Fibroblast of lung (primary cell): ENCODE measurements around the gene TASP1. TPM values are rescaled to one million over a fixed set of nuclear protein-coding genes. Genes with fewer than 3 reads are reported as not detected.

ENCODE experiments used
- DNase-seq, 2 donors: peaks; one replicate each; pipeline versions ENCODE4 v3.0.0 to v3.0.0-alpha.2; 2010; ENCODE audit warnings: low read depth in 2 of 2
- H2AFZ ChIP-seq: 2 replicates; pipeline ENCODE4 v1.5.1; 2012; ENCODE audit warnings: low read length, control low read depth, inconsistent platforms
- H3K27ac ChIP-seq: 2 replicates; pipeline ENCODE4 v1.5.1; 2011; ENCODE audit warnings: low read length, control low read depth; ENCODE audit not compliant: insufficient read depth
- H3K27me3 ChIP-seq: 2 replicates; pipeline ENCODE4 v1.5.1; 2011; ENCODE audit warnings: mild to moderate bottlenecking, low read length; ENCODE audit not compliant: control insufficient read depth, insufficient read depth
- H3K36me3 ChIP-seq: 2 replicates; pipeline ENCODE4 v1.5.1; 2011; ENCODE audit warnings: low read length; ENCODE audit not compliant: control insufficient read depth, insufficient read depth
- H3K4me1 ChIP-seq: 2 replicates; pipeline ENCODE4 v1.5.1; 2011; ENCODE audit warnings: low read length; ENCODE audit not compliant: control insufficient read depth, insufficient read depth; ENCODE audit errors: extremely low read depth
- H3K4me2 ChIP-seq: 2 replicates; pipeline ENCODE4 v1.5.1; 2011; ENCODE audit warnings: low read length, control low read depth; ENCODE audit not compliant: insufficient read depth; ENCODE audit errors: extremely low read depth
- H3K4me3 ChIP-seq, 4 experiments: fragments of 200-600 bp in 1 of 4; sonication (generic) in 1 of 4; replicated peaks in 1 of 4; 2 replicates each; pipeline ENCODE4 v1.5.1; 2011 to 2016; ENCODE audit warnings: low read length in 4 of 4, low read depth in 3 of 4, mild to moderate bottlenecking in 3 of 4, control low read depth in 2 of 4, inconsistent platforms in 1 of 4, mixed read lengths in 1 of 4; ENCODE audit not compliant: insufficient read depth in 1 of 4; ENCODE audit errors: control extremely low read depth in 1 of 4
- H3K79me2 ChIP-seq: 2 replicates; pipeline ENCODE4 v1.5.1; 2012; ENCODE audit warnings: mild to moderate bottlenecking, low read length, inconsistent platforms; ENCODE audit not compliant: control insufficient read depth, insufficient read depth
- H3K9ac ChIP-seq: 2 replicates; pipeline ENCODE4 v1.5.1; 2011; ENCODE audit warnings: mild to moderate bottlenecking, low read length, control low read depth; ENCODE audit not compliant: insufficient read depth
- H3K9me3 ChIP-seq: 2 replicates; pipeline ENCODE4 v1.5.1; 2012; ENCODE audit warnings: low read depth, low read length; ENCODE audit not compliant: control insufficient read depth, insufficient read depth
- H4K20me1 ChIP-seq: 2 replicates; pipeline ENCODE4 v1.5.1; 2011; ENCODE audit warnings: low read length; ENCODE audit not compliant: control insufficient read depth, insufficient read depth; ENCODE audit errors: extremely low read depth
- CTCF ChIP-seq, 2 donors: IDR thresholded peaks in 1 of 2; conservative IDR thresholded peaks in 1 of 2; 1 replicate in 1 of 2; 2 replicates in 1 of 2; pipeline ENCODE4 v1.5.1; 2011 to 2012; ENCODE audit warnings: low read length in 2 of 2, control low read depth in 1 of 2, inconsistent platforms in 1 of 2, low read depth in 1 of 2, mild to moderate bottlenecking in 1 of 2
- EZH2 ChIP-seq: IDR thresholded peaks from 2 replicates; pipeline ENCODE4 v1.5.1; 2012; ENCODE audit warnings: low read length, control low read depth, mild to moderate bottlenecking; ENCODE audit errors: missing control alignments
- polyA plus RNA-seq, 2 donors: library from polyadenylated mRNA; depleted of rRNA in 1 of 2; stranded (reverse) in 1 of 2; unstranded in 1 of 2; fragments of >200 nt; gene quantifications; 2 replicates each; pipeline ENCODE4 v1.2.1, GENCODE V29; 2011 to 2012; ENCODE audit warnings: missing spikeins in 1 of 2
- total RNA-seq: library from RNA; depleted of rRNA; stranded (reverse); fragments of >200 nt; gene quantifications from 2 replicates; pipeline ENCODE4 v1.2.1, GENCODE V29; 2014

The TASP1 gene
- total and polyA plus RNA-seq, 2 donors (not counting 1 experiment from before 2014, with no cell fraction given) = 6.3 to 13.6 TPM

- Histone ChIP-seq H3K9ac (no peak overlapping the region), H3K4me1 (no peaks in the 10 kb centered on the region), H3K27me3 (no peaks in the 10 kb centered on the region), H3K9me3 (no peaks in the 10 kb centered on the region), H3K4me2 (no peak overlapping the region), H3K79me2 (no peaks in the 10 kb centered on the region), H4K20me1 (no peaks in the 10 kb centered on the region), H2AFZ (no peak overlapping the region), H3K27ac (no peak overlapping the region), H3K4me3 (no peak overlapping the region), H3K36me3 (no peaks in the 10 kb centered on the region)
- DNase-seq = no peak
- TF ChIP-seq EZH2 = no peak
- no peak for TF ChIP-seq CTCF (conservative IDR thresholded peaks at IDR 0.05 in 1 of 2, IDR thresholded peaks at IDR 0.05 in 1 of 2; ENCODE audit: low read depth in 1 of 2, low read length in 2 of 2)
Observed at GRCh38 chr20:13447385-13448180, 191.1 kb downstream of the TASP1 start.

GRCh38 chr20:13443690-13444089 lies 195.0 kb downstream of the TASP1 start:
- Histone ChIP-seq H3K27me3 (no peaks in the 10 kb centered on the region), H3K4me1 (no peaks in the 10 kb centered on the region), H2AFZ (no peak overlapping the region), H4K20me1 (no peaks in the 10 kb centered on the region), H3K79me2 (no peaks in the 10 kb centered on the region), H3K9ac (no peak overlapping the region), H3K9me3 (no peaks in the 10 kb centered on the region), H3K4me3 (no peak overlapping the region), H3K36me3 (no peaks in the 10 kb centered on the region), H3K27ac (no peak overlapping the region), H3K4me2 (no peak overlapping the region)
- no peak for DNase-seq
- TF ChIP-seq CTCF (conservative IDR thresholded peaks at IDR 0.05 in 1 of 2, IDR thresholded peaks at IDR 0.05 in 1 of 2; ENCODE audit: low read depth in 1 of 2, low read length in 2 of 2) (no peak), EZH2 (no peak)

GRCh38 chr20:13442986-13443385 lies 195.7 kb downstream of the TASP1 start:
- Histone ChIP-seq H3K27me3 (no peaks in the 10 kb centered on the region), H2AFZ (no peak overlapping the region), H3K4me2 (no peak overlapping the region), H3K9ac (no peak overlapping the region), H3K36me3 (no peaks in the 10 kb centered on the region), H3K4me1 (no peaks in the 10 kb centered on the region), H3K4me3 (no peak overlapping the region), H3K27ac (no peak overlapping the region), H3K79me2 (no peaks in the 10 kb centered on the region), H3K9me3 (no peaks in the 10 kb centered on the region), H4K20me1 (no peaks in the 10 kb centered on the region)
- no peak for DNase-seq
- no peak for TF ChIP-seq CTCF (conservative IDR thresholded peaks at IDR 0.05 in 1 of 2, IDR thresholded peaks at IDR 0.05 in 1 of 2; ENCODE audit: low read depth in 1 of 2, low read length in 2 of 2)
- TF ChIP-seq EZH2 = no peak
